HG02610 (cell line): Measurements from ENCODE around the gene SMIM8.

ENCODE experiments used
- ATAC-seq: cut with Tn5 transposase; IDR thresholded peaks from one replicate; pipeline ENCODE4 v1.9.1; 2021; ENCODE audit warnings: mild to moderate bottlenecking, moderate library complexity; ENCODE audit not compliant: unreplicated experiment

SMIM8 gene

DNA sequence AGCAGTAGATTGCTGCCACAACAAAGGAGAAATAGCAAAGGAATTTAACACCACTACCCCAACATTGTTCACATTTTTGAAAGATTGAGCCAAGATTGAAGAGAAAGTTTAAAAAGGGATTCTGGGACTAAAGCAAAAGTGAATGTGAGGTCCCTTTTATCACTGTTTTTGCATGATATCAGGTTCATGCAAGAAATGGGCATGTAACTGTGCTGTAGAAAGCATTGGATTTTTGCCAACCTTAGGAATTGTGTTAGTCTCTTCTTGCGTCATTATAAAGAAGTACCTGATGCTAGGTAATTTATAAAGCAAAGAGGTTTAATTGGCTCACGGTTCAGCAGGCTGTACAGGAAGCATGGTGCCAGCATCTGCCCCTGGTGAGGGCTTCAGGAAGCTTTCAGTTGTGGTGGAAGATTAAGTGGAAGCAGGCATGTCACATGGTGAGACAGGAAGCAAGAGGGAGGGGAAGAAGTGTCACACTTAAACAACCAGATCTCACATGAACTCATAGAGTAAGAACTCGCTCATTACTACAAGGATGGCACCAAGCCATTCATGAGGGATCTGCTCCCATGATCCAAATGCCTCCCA, 11.3 kb downstream of the SMIM8 start:
- ATAC-seq = no peak

DNA sequence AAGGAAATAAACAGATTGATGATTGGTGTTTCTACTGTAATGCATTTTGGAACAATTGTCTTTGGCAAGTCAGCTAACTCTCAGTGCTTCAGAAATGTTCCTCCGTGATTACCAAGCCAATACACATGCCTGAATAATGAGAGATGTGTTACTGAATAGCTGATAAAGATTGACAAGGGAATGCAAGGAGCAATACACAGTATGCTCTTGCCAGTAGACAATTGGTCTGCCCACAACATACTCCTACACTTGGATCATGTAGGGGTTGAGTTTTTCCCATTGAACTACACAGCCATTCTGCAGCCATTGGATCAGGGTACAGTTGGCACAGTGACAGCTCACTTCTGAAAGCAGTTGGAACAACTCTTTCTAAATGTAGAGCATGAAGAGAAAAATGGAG, 12.3 kb downstream of the SMIM8 start:
- no peak for ATAC-seq

DNA sequence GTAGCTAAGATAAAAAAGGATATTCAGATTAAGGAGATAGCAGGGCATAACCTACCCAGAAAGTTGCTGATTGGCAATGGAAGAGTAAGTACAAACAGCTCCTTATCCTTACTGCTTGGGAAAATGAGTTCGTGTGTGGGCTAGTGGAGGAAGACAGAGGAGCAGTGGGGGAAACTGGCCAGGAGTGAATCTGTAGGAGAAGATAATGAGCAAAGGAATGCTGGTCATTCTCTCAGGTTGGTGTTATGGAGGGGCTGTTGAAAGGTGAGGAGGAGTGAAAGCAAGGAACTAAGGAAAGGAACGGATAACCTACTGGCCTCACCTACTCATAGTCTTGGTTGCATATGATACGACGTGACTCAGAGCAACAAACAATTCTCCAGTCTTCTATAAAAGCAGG, 14.0 kb downstream of the SMIM8 start:
- ATAC-seq = no peak

DNA sequence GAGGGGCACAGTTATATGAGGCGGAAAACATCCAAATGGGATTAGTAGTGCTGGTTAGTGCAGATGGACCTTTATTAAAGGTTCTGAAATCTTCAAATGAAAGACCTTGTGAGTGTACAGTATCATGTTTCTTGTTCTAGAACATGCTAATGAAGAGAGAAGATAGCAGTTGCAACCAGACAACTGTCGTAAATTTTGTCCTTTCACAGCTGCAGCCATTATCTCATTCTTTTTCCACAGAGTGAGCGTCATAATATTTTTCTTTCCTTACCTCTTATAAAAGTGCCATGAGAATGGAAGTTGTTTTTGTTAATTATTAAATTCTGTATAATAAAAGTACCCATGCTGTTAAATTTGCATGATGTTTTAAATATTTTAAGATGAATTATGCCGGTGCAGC, 17.8 kb downstream of the SMIM8 start:
- no peak for ATAC-seq

DNA sequence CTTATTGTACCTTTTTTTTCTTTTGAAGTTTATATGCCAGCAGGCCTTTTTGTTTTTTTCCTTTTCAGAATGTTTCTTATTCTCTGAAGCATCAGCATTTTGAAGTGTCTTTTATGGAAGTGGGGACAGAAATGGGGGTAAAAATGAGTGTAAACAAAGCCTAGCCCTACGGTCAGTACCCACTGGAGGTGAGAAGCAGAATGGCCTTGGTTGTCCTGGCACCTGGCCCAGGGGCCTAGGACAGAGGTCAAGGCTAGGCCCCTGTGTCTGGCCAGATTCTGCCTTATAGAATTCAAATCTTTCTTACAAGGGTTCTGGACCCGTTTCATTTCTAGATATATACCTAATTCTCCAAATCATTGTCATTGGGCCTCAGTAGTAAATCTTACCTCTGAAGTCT, 18.8 kb downstream of the SMIM8 start:
- no peak for ATAC-seq

DNA sequence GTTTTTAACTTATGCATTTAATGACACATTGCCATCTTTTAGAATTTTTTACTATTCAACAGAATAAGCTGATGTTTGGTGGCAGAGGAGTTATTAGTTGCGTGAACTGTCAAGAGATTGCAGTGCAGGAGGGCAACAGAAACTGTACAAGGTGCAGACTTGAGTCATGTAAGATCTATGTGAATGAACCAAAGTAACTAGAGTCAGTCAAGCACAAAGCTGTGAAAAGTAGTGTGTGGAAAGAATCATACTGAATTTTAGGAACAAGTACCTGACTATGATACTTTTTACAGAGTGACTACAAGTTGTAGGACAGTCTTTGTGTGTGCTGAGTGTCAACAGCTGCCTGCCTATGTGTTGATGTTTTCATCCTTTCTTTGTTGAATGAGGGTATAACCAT, 19.5 kb downstream of the SMIM8 start:
- ATAC-seq = peak; percentile 98

DNA sequence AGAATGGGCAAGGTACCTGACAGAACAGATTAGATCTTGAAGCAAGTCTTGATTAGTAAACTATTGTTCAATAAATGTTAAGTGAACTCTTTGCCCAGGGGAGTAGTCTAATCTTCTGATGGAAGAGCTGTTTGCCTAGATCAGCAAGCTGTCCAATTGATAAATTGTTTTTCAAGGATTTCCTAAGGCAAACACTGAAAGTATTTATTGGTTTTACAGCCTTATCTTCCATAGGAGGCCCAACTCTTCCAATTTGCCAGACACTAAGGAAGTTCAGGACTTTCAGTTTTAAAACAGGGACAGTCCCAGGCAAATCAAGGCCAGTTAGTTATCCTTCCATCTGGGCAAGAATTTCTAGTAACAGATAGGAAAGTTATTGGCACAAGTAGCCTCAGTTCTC, 20.4 kb downstream of the SMIM8 start:
- no peak for ATAC-seq

DNA sequence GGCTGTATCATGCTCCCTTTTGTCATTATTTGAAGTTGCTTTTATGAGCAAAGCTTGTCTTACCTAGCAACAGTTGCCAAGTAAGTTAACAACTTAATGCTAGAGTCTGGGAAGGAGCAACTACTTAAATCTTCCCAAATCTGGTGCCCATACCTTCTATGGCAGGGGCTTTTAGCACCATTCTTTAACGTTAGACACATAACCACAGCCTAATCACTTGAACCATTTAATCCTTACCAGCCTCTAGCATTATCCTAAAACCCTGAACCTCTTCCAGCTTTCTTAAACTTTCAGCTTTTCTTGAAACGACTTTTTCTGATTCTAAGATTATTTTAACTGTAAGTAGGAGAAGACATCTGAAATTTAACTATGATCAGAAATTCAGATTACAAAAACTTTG, 22.3 kb downstream of the SMIM8 start, which contains the start of gene C6orf163:
C6orf163 (plus strand) TSS at position 83 of the 400 bp plus-strand sequence; CDS start at position 370, 287 bp downstream.
- no peak for ATAC-seq

DNA sequence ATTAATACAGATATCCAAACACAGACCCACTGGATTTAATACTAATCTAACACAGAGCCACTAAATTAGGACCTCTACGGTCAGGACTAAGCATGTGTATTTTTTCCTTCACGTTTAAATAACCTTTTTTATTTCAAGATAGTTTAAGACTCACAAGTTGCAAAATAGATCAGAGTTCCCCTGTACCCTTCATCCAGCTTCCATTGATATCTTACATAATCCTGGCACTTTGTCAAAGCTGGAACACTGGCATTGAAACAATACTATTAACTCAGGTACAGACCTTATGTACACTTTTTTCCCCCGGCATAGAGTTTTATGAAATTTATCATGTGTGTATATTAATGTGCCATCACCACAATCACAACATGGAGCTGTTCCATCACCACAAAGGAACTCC, 24.3 kb downstream of the SMIM8 start:
- ATAC-seq = no peak

DNA sequence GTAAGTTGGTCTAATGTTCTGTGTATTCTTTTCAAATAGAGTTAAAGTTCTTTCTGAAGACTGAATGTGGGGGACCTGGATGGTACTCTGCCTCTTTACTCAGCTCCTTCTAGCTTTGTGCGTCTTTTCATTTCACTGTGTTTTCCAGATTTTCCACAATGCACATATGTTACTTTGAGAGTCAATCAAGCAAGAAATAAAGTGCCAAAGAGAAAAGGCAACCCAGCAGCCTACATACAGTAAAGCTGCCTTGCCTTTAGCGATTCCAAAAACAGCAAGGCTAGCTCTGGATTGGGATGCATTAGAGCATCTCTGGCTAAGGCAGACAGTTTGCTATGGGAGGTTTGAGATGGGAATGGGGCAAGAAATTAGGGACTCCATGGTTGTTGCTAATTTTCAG, 27.5 kb downstream of the SMIM8 start:
- ATAC-seq = no peak

DNA sequence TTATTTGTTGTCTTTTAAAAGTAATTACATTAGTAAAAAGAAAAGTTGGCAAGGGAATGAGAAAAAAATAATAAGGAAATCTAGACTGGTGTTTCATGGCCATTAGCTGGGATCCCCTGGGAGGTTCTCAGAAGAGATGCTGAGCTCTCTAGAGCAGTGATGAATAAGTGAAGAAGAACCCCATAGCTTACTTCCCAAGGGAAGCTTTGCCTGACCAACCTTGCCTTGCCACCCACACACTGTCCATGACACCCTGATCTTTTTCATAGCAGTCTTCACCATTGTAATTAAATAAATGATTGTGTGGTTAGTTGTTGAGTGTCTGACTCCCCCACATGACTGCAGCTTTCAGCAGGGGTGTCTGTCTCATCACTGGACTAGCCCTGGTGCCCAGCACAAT, 28.1 kb downstream of the SMIM8 start:
- ATAC-seq = no peak

DNA sequence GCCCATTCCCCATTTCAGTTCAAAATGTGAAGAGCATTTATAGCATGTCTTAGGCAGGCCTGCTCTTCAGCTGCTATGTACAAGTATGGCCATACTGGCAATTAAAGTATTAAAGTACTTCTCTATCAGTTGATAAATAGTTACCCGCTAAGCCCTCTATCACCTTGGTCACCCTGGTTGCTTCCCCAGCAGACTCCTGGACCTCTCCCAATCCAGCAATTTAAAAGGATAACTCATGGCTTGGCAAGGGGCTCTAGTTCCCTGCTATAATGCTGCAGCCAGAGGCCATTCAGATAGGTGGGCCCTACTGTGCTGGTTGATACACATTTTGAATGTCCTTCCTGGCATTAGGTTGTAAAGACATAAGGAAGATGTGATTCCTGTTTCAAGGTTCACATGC, 29.2 kb downstream of the SMIM8 start:
- no peak for ATAC-seq

DNA sequence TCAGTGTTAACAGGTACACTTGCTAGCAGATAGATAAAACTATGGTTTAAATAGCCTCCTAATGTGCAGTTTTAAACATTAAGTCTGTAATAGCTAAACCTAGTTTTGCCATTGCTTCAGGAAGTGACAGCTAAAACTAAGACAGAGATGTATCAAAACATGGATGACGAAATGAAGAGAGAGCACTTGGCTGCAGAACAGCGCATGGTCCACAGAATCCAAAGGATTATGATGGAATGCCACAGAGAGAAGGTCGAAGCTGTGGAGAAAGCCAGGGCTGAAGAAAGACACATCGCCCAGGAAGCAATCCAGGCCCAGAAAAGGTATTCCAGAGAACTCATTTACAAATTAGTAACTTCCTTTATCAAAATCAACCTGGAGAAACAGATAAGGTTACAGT, 33.8 kb downstream of the SMIM8 start:
- no peak for ATAC-seq

DNA sequence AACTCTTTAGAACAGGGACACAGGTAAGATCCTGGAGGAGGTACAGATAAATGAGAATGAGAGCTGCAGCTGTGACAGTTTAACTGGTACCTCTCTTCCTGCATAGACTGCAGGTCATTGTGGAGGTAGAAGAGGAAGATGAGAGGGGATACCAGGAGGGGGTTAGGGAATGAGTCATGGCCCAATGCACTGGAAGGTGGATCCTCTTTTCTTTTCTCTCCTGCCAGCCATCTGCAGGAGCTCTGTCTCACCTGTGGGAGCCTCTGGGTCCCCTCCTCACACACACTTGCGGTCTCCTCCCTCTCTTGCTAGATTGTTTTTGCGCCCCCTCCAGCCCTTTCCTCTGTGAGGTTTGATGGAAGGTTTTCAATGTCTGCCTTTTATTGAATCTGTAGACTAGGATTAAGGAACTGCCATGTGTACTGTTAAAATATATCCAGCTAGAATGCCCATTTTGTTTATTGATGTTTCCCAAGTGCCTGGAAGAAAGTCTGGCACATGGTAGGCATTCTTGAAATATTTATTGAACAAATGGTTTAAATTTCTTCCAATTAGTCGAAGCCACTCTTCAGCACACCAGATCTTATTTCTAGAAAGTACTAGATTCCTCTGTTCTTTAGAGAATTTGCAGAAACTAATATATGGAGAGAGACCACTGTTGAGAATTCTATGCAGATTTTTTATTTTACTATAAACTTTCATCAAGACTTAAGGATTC, 35.2 kb downstream of the SMIM8 start:
- no peak for ATAC-seq

DNA sequence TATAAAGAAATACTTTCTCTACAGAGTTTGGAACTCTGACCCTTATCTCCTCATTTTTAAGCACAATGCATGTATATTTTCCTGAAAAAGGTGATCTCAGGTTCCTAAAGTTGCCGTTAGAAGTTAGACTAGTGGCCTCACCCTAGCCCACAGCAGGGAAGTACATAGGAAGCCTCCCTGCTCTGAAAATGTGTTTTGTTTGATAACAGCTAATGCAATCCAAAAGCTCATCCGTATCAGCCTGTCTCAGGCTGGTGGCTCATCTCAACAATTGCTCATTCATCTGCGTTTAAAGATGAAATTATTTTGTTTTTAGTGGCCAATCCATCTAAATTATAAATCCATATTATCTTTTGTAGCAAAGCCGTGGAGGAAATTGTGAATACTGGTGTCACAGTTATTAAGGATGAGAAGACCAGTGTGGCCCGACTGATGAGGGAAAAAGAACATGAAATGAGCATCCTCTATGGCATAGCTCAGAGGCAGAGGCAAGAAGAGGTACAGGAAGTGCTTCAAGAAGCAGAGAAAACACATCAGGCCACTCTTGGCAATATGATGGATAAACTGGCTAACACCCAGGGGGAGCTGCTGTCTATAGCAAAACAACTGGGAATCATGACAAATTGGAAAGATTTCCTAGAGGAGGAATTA, 42.3 kb downstream of the SMIM8 start:
- ATAC-seq = no peak

DNA sequence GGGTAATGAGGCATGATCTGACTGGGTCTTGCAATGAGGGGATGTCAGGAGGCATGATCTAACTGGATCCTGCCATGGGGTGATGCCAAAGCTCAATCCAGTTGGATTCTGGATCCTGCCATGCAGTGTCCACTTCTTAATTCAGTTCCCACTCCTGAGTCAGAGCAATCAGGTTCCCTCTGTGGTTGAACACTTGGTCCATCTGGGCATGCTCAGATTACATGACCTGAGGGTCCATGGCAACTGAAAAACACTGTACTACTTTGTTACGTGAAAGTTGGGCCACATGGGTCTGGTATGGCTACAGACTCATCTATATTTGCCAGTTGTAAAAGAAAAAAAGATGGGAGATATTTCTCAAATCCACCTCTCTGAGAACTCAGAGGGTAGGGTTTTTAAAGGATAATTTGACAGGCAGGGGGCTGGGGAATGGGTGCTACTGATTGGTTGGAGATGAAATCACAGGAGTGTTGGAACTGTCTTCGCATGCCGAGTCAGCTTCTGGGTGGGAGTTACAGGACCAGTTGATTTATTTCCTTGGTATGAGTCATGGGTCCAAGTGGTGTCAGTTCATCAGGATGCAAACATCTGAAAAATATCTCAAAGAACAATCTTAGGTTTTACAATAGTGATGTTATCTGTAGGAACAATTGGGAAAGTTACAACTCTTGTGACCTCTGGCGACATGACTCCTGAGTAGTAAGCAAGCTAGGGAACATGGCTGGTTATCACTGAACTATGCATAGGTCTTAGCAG, 43.9 kb downstream of the SMIM8 start:
- ATAC-seq = no peak

DNA sequence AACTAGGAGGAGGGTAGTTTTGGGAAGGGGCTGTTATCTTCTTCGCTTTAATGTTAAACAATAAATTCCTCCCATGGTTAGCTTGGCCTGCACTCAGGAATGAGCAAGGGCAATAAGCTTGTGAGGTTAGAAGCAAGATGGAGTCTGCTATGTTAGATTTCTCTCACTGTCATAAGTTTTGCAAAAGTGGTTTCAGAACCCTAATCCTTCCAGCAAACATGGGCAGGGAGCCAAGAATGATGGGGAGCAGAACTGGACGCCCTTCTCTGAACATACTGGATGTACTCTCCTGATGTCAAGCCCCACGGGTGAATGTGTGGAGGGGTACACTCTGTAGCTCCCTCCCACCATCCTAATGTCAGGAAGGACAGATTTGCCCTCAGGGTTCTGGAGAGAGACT, 44.5 kb downstream of the SMIM8 start:
- ATAC-seq = no peak

DNA sequence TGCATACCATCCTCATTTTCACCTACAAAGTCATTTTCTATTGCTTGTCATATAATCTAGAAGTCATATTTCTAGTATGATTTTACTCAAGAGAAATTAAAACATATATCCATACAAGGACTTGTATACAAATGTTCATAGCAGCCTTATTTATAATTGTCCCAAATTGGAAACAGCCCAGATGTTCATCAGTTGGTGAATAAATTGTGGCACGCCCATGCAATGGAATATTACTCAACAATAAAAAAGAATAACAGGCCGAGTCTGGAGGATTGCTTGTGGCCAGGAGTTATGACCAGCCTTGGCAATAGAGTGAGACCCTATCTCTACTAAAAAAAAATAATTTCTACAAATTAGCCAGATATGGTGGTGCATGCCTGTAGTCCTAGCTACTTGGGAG, 51.0 kb downstream of the SMIM8 start:
- no peak for ATAC-seq

DNA sequence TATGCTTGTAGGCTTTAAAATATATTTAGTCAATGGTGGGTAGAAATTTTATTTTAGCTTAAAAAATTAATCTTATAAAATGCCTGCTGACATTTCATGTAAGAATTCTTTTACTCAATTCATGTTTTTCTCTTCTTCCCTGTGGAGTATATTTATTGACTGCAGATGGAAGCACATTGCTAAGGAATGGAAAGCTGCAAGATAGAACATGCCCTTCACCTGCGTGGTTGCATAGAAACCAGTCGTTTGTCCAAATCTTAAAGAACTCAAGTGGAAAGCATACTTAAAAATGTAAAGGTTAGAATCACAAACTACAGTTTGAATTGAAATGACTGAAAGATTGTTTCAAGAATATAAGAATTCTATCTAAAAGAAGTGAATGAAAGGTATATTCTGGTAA, 52.9 kb downstream of the SMIM8 start:
- ATAC-seq = no peak

DNA sequence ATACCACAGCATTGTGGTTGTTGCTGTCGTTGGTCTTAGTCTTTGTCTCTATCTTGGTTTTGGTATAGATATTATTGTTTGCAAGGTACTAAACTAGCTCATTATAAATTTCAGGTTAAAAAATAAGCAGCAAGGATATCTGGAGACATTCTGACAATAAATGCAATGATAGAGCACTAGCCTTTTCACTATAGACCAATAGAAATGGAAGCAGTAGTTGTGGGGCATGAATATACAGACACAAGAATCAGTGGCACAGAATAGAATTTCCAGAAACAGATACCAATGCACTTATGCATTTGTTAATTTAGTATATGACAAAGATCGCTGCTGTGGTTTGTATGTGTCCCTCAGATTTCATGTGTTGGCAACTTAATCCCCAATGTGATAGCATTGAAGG, 54.3 kb downstream of the SMIM8 start:
- no peak for ATAC-seq

DNA sequence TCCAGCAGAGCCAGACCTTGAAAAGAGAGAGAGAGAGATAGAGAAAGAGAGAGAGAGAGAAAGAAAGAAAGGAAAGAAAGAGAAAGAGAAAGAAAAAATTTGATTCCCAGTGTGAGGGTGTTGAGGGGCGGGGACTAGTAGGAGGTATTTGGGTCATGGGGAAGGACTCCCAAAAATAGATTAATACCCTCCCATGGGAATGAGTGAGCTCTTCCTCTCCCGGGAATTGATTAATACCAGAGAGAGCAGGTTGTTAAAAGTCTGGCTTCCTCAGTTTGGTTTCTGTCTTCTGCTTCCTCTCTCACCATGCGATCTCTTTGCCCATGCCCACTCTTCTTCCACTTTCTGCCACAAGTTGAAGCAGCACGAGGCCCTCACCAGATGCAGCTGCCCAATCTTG, 56.6 kb downstream of the SMIM8 start:
- no peak for ATAC-seq

DNA sequence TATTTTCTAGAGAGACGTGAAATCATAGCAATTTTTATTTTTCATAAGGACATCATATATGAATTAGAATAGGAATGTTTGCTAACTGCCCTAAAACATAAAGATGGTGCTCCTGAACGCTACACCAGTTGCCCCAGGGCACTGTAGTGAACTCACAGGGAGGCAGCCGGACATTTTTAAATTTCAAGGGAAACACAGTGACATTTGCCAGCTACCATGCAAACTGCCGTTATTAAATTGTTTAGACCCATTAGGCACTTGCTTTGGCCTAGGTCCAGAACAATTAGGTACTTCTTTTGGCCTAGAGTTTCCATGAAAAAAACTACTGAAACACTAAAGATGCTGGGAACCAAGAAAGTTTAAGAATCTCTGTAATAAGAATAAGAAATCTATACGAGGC, 60.5 kb downstream of the SMIM8 start:
- no peak for ATAC-seq
